ENCODE data around the gene ARHGAP26. TPM values are rescaled to one million over a fixed set of nuclear protein-coding genes. Genes with fewer than 3 reads are reported as not detected.
"Not testable (repeated sequence)": the region's sequence is repeated elsewhere in the genome, so short reads cannot be mapped to it uniquely, and the experiment has no call there.

The ARHGAP26 gene
- total and polyA plus RNA-seq, 2 donors (not counting 1 experiment from before 2014, with no cell fraction given): 4.1 to 6.8 TPM

DNA sequence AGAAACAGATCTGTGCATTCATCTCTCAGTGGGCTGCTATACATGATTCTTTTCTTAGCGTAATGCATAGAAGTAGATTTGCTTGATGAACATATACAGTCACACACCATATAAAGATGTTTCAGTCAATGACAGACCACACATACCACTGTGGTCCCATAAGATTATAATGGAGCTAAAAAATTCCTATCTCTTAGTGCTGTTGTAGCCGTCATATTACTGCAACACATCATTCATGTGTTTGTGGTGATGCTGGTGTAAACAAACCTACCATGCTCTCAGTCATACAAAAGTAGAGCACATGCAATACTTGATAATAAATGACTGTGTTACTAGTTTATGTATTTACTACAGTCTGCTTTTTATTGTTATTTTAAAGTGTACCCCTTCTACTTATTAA is 214.3 kb downstream of the ARHGAP26 start:
- Histone ChIP-seq H3K4me2 (ENCODE audit: extremely low read depth, insufficient read depth, low read length) (no peak overlapping the region), H3K36me3 (ENCODE audit: control insufficient read depth, insufficient read depth, low read length) (no peaks in the 10 kb centered on the region), H3K9ac (ENCODE audit: insufficient read depth, low read length) (no peak overlapping the region), H4K20me1 (ENCODE audit: control insufficient read depth, extremely low read depth, insufficient read depth, low read length) (no peaks in the 10 kb centered on the region), H3K9me3 (ENCODE audit: control insufficient read depth, insufficient read depth, low read depth, low read length) (no peaks in the 10 kb centered on the region), H3K79me2 (ENCODE audit: control insufficient read depth, insufficient read depth, low read length) (no peaks in the 10 kb centered on the region), H3K27me3 (ENCODE audit: control insufficient read depth, insufficient read depth, low read length) (no peaks in the 10 kb centered on the region), H3K4me3 (replicated peaks in 1 of 4; ENCODE audit: control extremely low read depth in 1 of 4, insufficient read depth in 1 of 4, low read depth in 3 of 4, low read length in 4 of 4) (no peak overlapping the region), H3K4me1 (ENCODE audit: control insufficient read depth, extremely low read depth, insufficient read depth, low read length) (peaks cover 19% of the 10 kb centered on the region), H2AFZ (ENCODE audit: low read length) (no peak overlapping the region), H3K27ac (ENCODE audit: insufficient read depth, low read length) (no peak overlapping the region)
- peak in 1 of 2 donors; percentile 17 for DNase-seq (ENCODE audit: low read depth in 2 of 2)
- no peak for TF ChIP-seq CTCF (conservative IDR thresholded peaks at IDR 0.05 in 1 of 2, IDR thresholded peaks at IDR 0.05 in 1 of 2; ENCODE audit: low read depth in 1 of 2, low read length in 2 of 2)
- no peak for TF ChIP-seq EZH2 (IDR thresholded peaks at IDR 0.05; ENCODE audit: low read length, missing control alignments)

GRCh38 chr5:142989270-142989669 is 219.1 kb downstream of the ARHGAP26 start:
- H3K27me3 ChIP-seq (ENCODE audit: control insufficient read depth, insufficient read depth, low read length); H3K9me3 ChIP-seq (ENCODE audit: control insufficient read depth, insufficient read depth, low read depth, low read length); H3K4me1 ChIP-seq (ENCODE audit: control insufficient read depth, extremely low read depth, insufficient read depth, low read length); H3K36me3 ChIP-seq (ENCODE audit: control insufficient read depth, insufficient read depth, low read length); H3K4me2 ChIP-seq (ENCODE audit: extremely low read depth, insufficient read depth, low read length); H3K9ac ChIP-seq (ENCODE audit: insufficient read depth, low read length); H4K20me1 ChIP-seq (ENCODE audit: control insufficient read depth, extremely low read depth, insufficient read depth, low read length); H3K4me3 ChIP-seq (replicated peaks in 1 of 4; ENCODE audit: control extremely low read depth in 1 of 4, insufficient read depth in 1 of 4, low read depth in 3 of 4, low read length in 4 of 4); H2AFZ ChIP-seq (ENCODE audit: low read length); H3K27ac ChIP-seq (ENCODE audit: insufficient read depth, low read length); DNase-seq (ENCODE audit: low read depth in 2 of 2); H3K79me2 ChIP-seq (ENCODE audit: control insufficient read depth, insufficient read depth, low read length): not testable (repeated sequence)

DNA sequence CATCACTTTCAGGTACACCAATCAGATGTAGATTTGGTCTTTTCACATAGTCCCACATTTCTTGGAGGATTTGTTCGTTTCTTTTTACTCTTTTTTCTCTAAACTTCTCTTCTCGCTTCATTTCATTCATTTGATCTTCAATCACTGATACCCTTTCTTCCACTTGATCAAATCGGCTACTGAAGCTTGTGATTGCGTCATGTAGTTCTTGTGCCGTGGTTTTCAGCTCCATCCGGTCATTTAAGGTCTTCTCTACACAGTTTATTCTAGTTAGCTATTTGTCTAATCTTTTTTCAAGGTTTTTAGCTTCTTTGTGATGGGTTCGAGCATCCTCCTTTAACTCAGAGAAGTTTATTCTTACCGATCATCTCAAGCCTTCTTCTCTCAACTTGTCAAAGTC is 219.9 kb downstream of the ARHGAP26 start:
- H3K4me3 ChIP-seq (replicated peaks in 1 of 4; ENCODE audit: control extremely low read depth in 1 of 4, insufficient read depth in 1 of 4, low read depth in 3 of 4, low read length in 4 of 4); H3K27me3 ChIP-seq (ENCODE audit: control insufficient read depth, insufficient read depth, low read length); H2AFZ ChIP-seq (ENCODE audit: low read length); H3K9me3 ChIP-seq (ENCODE audit: control insufficient read depth, insufficient read depth, low read depth, low read length); H3K36me3 ChIP-seq (ENCODE audit: control insufficient read depth, insufficient read depth, low read length); H3K4me1 ChIP-seq (ENCODE audit: control insufficient read depth, extremely low read depth, insufficient read depth, low read length); H3K27ac ChIP-seq (ENCODE audit: insufficient read depth, low read length); H3K79me2 ChIP-seq (ENCODE audit: control insufficient read depth, insufficient read depth, low read length); H3K4me2 ChIP-seq (ENCODE audit: extremely low read depth, insufficient read depth, low read length); H4K20me1 ChIP-seq (ENCODE audit: control insufficient read depth, extremely low read depth, insufficient read depth, low read length); H3K9ac ChIP-seq (ENCODE audit: insufficient read depth, low read length); DNase-seq (ENCODE audit: low read depth in 2 of 2): not testable (repeated sequence)

- TF ChIP-seq CTCF (conservative IDR thresholded peaks at IDR 0.05 in 1 of 2, IDR thresholded peaks at IDR 0.05 in 1 of 2; ENCODE audit: low read depth in 1 of 2, low read length in 2 of 2): no peak
- TF ChIP-seq EZH2 (IDR thresholded peaks at IDR 0.05; ENCODE audit: low read length, missing control alignments): no peak
- no peaks in the 10 kb centered on the region for H3K27me3 ChIP-seq (ENCODE audit: control insufficient read depth, insufficient read depth, low read length)
- no peak overlapping the region for H3K27ac ChIP-seq (ENCODE audit: insufficient read depth, low read length)
- H3K4me2 ChIP-seq (ENCODE audit: extremely low read depth, insufficient read depth, low read length): no peak overlapping the region
- no peaks in the 10 kb centered on the region for H4K20me1 ChIP-seq (ENCODE audit: control insufficient read depth, extremely low read depth, insufficient read depth, low read length)
- H3K79me2 ChIP-seq (ENCODE audit: control insufficient read depth, insufficient read depth, low read length): no peaks in the 10 kb centered on the region
- H2AFZ ChIP-seq (ENCODE audit: low read length): no peak overlapping the region
- no peaks in the 10 kb centered on the region for H3K9me3 ChIP-seq (ENCODE audit: control insufficient read depth, insufficient read depth, low read depth, low read length)
- no peak for DNase-seq (ENCODE audit: low read depth in 2 of 2)
- H3K36me3 ChIP-seq (ENCODE audit: control insufficient read depth, insufficient read depth, low read length): no peaks in the 10 kb centered on the region
- no peak overlapping the region for H3K4me3 ChIP-seq (replicated peaks in 1 of 4; ENCODE audit: control extremely low read depth in 1 of 4, insufficient read depth in 1 of 4, low read depth in 3 of 4, low read length in 4 of 4)
- no peaks in the 10 kb centered on the region for H3K4me1 ChIP-seq (ENCODE audit: control insufficient read depth, extremely low read depth, insufficient read depth, low read length)
- no peak overlapping the region for H3K9ac ChIP-seq (ENCODE audit: insufficient read depth, low read length)
Measured at GRCh38 chr5:142994218-142994617, 224.0 kb downstream of the ARHGAP26 start.

- not testable (repeated sequence) for H3K27me3 ChIP-seq (ENCODE audit: control insufficient read depth, insufficient read depth, low read length); H3K36me3 ChIP-seq (ENCODE audit: control insufficient read depth, insufficient read depth, low read length); DNase-seq (ENCODE audit: low read depth in 2 of 2); H3K9ac ChIP-seq (ENCODE audit: insufficient read depth, low read length); H3K9me3 ChIP-seq (ENCODE audit: control insufficient read depth, insufficient read depth, low read depth, low read length); H4K20me1 ChIP-seq (ENCODE audit: control insufficient read depth, extremely low read depth, insufficient read depth, low read length); H3K4me2 ChIP-seq (ENCODE audit: extremely low read depth, insufficient read depth, low read length); H3K27ac ChIP-seq (ENCODE audit: insufficient read depth, low read length); H3K4me3 ChIP-seq (replicated peaks in 1 of 4; ENCODE audit: control extremely low read depth in 1 of 4, insufficient read depth in 1 of 4, low read depth in 3 of 4, low read length in 4 of 4); H3K4me1 ChIP-seq (ENCODE audit: control insufficient read depth, extremely low read depth, insufficient read depth, low read length); H3K79me2 ChIP-seq (ENCODE audit: control insufficient read depth, insufficient read depth, low read length); H2AFZ ChIP-seq (ENCODE audit: low read length)
Measured at GRCh38 chr5:142995621-142996020, 225.4 kb downstream of the ARHGAP26 start.
